Tibial nerve (tissue), 4 donors: ENCODE data around the gene CCN5. TPM values are rescaled to one million over a fixed set of nuclear protein-coding genes. Genes with fewer than 3 reads are reported as not detected.

ENCODE experiments used
- DNase-seq, 2 donors: peaks; one replicate each; pipeline ENCODE4 v3.0.0-alpha.2; 2019; ENCODE audit warnings: low spot score in 2 of 2
- H3K27ac ChIP-seq, 4 donors: fragments of 200-600 bp; sonication (generic) in 3 of 4; one replicate each; pipeline ENCODE4 v1.5.1; 2017 to 2019; ENCODE audit warnings: mild to moderate bottlenecking in 1 of 4
- H3K27me3 ChIP-seq, 2 donors: fragments of 200-600 bp; sonication (generic) in 1 of 2; one replicate each; pipeline versions ENCODE4 v1.5.1 to v1.6.0; 2017 to 2019
- H3K36me3 ChIP-seq, 3 donors: fragments of 200-600 bp; sonication (generic); one replicate each; pipeline ENCODE4 v1.5.1; 2018 to 2019
- H3K4me1 ChIP-seq, 4 donors: fragments of 200-600 bp; sonication (generic) in 3 of 4; one replicate each; pipeline ENCODE4 v1.5.1; 2017 to 2019
- H3K4me3 ChIP-seq, 4 donors: fragments of 200-600 bp; sonication (generic) in 3 of 4; one replicate each; pipeline ENCODE4 v1.5.1; 2017 to 2019; ENCODE audit warnings: mild to moderate bottlenecking in 1 of 4, moderate library complexity in 1 of 4
- H3K9me3 ChIP-seq, 4 donors: fragments of 200-600 bp; sonication (generic) in 3 of 4; one replicate each; pipeline ENCODE4 v1.5.1; 2017 to 2019
- CTCF ChIP-seq, 5 experiments: fragments of 200-600 bp in 3 of 5; fragments of 450-650 bp in 2 of 5; sonication (generic) in 3 of 5; IDR thresholded peaks; one replicate each; pipeline ENCODE4 v1.5.1; 2016 to 2019; ENCODE audit warnings: antibody characterized with exemption in 5 of 5, mild to moderate bottlenecking in 3 of 5, moderate library complexity in 2 of 5
- EP300 ChIP-seq, 2 donors: sonication (generic); formaldehyde crosslinking; IDR thresholded peaks; one replicate each; pipeline ENCODE4 v1.6.1; 2017; ENCODE audit warnings: antibody characterized with exemption in 2 of 2, mild to moderate bottlenecking in 1 of 2
- POLR2A ChIP-seq, 2 donors: fragments of 450-650 bp; IDR thresholded peaks; one replicate each; pipeline ENCODE4 v1.6.1; 2017; ENCODE audit warnings: antibody characterized with exemption in 2 of 2, mild to moderate bottlenecking in 2 of 2, moderate library complexity in 2 of 2
- WGBS, 2 donors: methylation state at CpG; one replicate each; pipeline ENCODE4 v1.1.5; 2018; 5-methylcytosine and 5-hydroxymethylcytosine counted together
- total RNA-seq, 4 donors: library from RNA; depleted of rRNA; stranded (reverse); fragments of >200 nt; gene quantifications; one replicate each; pipeline ENCODE4 v1.1.0, GENCODE V29; 2016

The CCN5 gene
- total RNA-seq, 4 donors from 2014 or later: 84.0 to 1,826 (median 378) TPM

GRCh38 chr20:44743080-44743701 lies 28.0 kb downstream of the CCN5 start:
- TF ChIP-seq CTCF (IDR thresholded peaks at IDR 0.05) (no peak), EP300 (IDR thresholded peaks at IDR 0.05) (no peak), POLR2A (IDR thresholded peaks at IDR 0.05) (no peak)
- H3K4me1 ChIP-seq: peaks cover 0 to 39% (median 9%) of the 10 kb centered on the region in 4 donors
- no peaks in the 10 kb centered on the region for H3K9me3 ChIP-seq
- no peak for DNase-seq
- 64 to 76% methylated on average over 7 of the region's 7 CpGs for WGBS, 2 donors
- H3K4me3 ChIP-seq: no peak overlapping the region
- H3K27me3 ChIP-seq: peaks cover 0 to 3% of the 10 kb centered on the region in 2 donors
- no peak overlapping the region for H3K27ac ChIP-seq
- no peaks in the 10 kb centered on the region for H3K36me3 ChIP-seq

GRCh38 chr20:44743916-44744655 lies 28.9 kb downstream of the CCN5 start:
- H3K36me3 ChIP-seq: no peaks in the 10 kb centered on the region
- 87 to 91% methylated on average over 12 of the region's 12 CpGs for WGBS, 2 donors
- no peaks in the 10 kb centered on the region for H3K9me3 ChIP-seq
- no peak overlapping the region for H3K27ac ChIP-seq
- peaks cover 0 to 34% (median 9%) of the 10 kb centered on the region in 4 donors for H3K4me1 ChIP-seq
- TF ChIP-seq EP300 (IDR thresholded peaks at IDR 0.05) (no peak), POLR2A (IDR thresholded peaks at IDR 0.05) (no peak), CTCF (IDR thresholded peaks at IDR 0.05) (no peak)
- H3K27me3 ChIP-seq: peaks cover 0 to 3% of the 10 kb centered on the region in 2 donors
- no peak overlapping the region for H3K4me3 ChIP-seq
- DNase-seq: no peak

GRCh38 chr20:44745122-44745597 lies 30.0 kb downstream of the CCN5 start:
- peaks cover 0 to 9% of the 10 kb centered on the region in 2 donors for H3K27me3 ChIP-seq
- DNase-seq: no peak
- no peaks in the 10 kb centered on the region for H3K9me3 ChIP-seq
- TF ChIP-seq CTCF (IDR thresholded peaks at IDR 0.05): no peak
- TF ChIP-seq EP300 (IDR thresholded peaks at IDR 0.05): no peak
- TF ChIP-seq POLR2A (IDR thresholded peaks at IDR 0.05): no peak
- H3K4me1 ChIP-seq: peaks cover 0 to 32% (median 9%) of the 10 kb centered on the region in 4 donors
- peak overlapping the region in 3 of 4 donors; percentile 38 to 81 (median 65) for H3K27ac ChIP-seq
- peak overlapping the region; percentile 53 to 69 (median 56) for H3K4me3 ChIP-seq
- 17 to 21% methylated on average over 5 of the region's 5 CpGs for whole genome bisulfite sequencing, 2 donors
- no peaks in the 10 kb centered on the region for H3K36me3 ChIP-seq

- TF ChIP-seq EP300 (IDR thresholded peaks at IDR 0.05) (no peak), POLR2A (IDR thresholded peaks at IDR 0.05) (peak in 1 of 2 donors; percentile 19), CTCF (IDR thresholded peaks at IDR 0.05) (peak in 1 of 5 experiments; percentile 14)
- no peak for DNase-seq
- Histone ChIP-seq H3K27ac (peak within 1 kb of the TSS in 3 of 4 donors; percentile 38 to 81 (median 65)), H3K4me1 (peaks cover 0 to 38% (median 9%) of the 10 kb centered on the region in 4 donors), H3K27me3 (peaks cover 0 to 12% of the 10 kb centered on the region in 2 donors), H3K4me3 (peak within 1 kb of the TSS; percentile 53 to 69 (median 56)), H3K36me3 (no peaks in the 10 kb centered on the region), H3K9me3 (no peaks in the 10 kb centered on the region)
- WGBS, 2 donors: 1 to 2% methylated on average over 25 to 31 of the region's 81 CpGs
These were observed 30.6 kb downstream of the CCN5 start, which contains the start of gene KCNK15 for GRCh38 chr20:44745598-44746366. TSS of gene KCNK15 (plus strand) at chr20:44745865. CDS start at chr20:44745911, 46 bp downstream.
